Smooth muscle cell (in vitro differentiated cells): Measurements from ENCODE around the gene AMH. TPM values are rescaled to one million over a fixed set of nuclear protein-coding genes. Genes with fewer than 3 reads are reported as not detected.

Experiments
- DNase-seq: peaks from one replicate; lab custom pipeline; 2025; ENCODE audit not compliant: unreplicated experiment; lab: John Stamatoyannopoulos, UW
- H2AFZ ChIP-seq: fragments of 200-600 bp; sonication (generic); 2 replicates; pipeline ENCODE4 v1.6.0; 2016; ENCODE audit warnings: antibody characterized with exemption, low read depth, mild to moderate bottlenecking
- H3F3A ChIP-seq: fragments of 200-600 bp; sonication (generic); 2 replicates; pipeline ENCODE4 v1.6.0; 2017; ENCODE audit warnings: antibody characterized with exemption, low read depth
- H3K27ac ChIP-seq: fragments of 200-600 bp; sonication (generic); 2 replicates; pipeline ENCODE4 v1.5.1; 2016; ENCODE audit warnings: low read depth, mild to moderate bottlenecking
- H3K27me3 ChIP-seq: fragments of 200-600 bp; sonication (generic); 2 replicates; pipeline ENCODE4 v1.6.1; 2016; ENCODE audit warnings: low read depth, mild to moderate bottlenecking
- H3K36me3 ChIP-seq: fragments of 200-600 bp; sonication (generic); 2 replicates; pipeline ENCODE4 v1.5.1; 2016; ENCODE audit warnings: low read depth
- H3K4me1 ChIP-seq: fragments of 200-600 bp; sonication (generic); 2 replicates; pipeline ENCODE4 v1.5.1; 2016; ENCODE audit warnings: low read depth
- H3K4me2 ChIP-seq: fragments of 200-600 bp; sonication (generic); 2 replicates; pipeline ENCODE4 v1.6.0; 2016; ENCODE audit warnings: mild to moderate bottlenecking
- H3K4me3 ChIP-seq: fragments of 200-600 bp; sonication (generic); 2 replicates; pipeline ENCODE4 v1.5.1; 2016; ENCODE audit warnings: mild to moderate bottlenecking
- H3K79me2 ChIP-seq: fragments of 200-600 bp; sonication (generic); 2 replicates; pipeline ENCODE4 v1.6.0; 2016; ENCODE audit warnings: low read depth, mild to moderate bottlenecking
- H3K9ac ChIP-seq: fragments of 200-600 bp; sonication (generic); 2 replicates; pipeline ENCODE4 v1.6.0; 2016; ENCODE audit warnings: low read depth
- H3K9me3 ChIP-seq: fragments of 200-600 bp; sonication (generic); replicated peaks from 2 replicates; pipeline ENCODE4 v1.5.1; 2016; ENCODE audit warnings: low read depth
- H4K20me1 ChIP-seq: fragments of 200-600 bp; sonication (generic); 2 replicates; pipeline ENCODE4 v1.6.0; 2016; ENCODE audit warnings: low read depth
- WGBS: methylation state at CpG from one replicate; pipeline ENCODE4 v1.1.7; 2016; ENCODE audit warnings: low lambda C conversion rate; 5-methylcytosine and 5-hydroxymethylcytosine counted together
- polyA plus RNA-seq: library from polyadenylated mRNA; unstranded; fragments of >200 nt; fragmentation: Nextera tagmentation; extraction: Ambion mirVana; gene quantifications from 2 replicates; pipeline ENCODE4 v1.2.1, GENCODE V29; 2016
- total RNA-seq: library from RNA; depleted of rRNA; stranded (reverse); fragments of >200 nt; gene quantifications from 2 replicates; pipeline ENCODE4 v1.2.3, GENCODE V29; 2014
- TF ChIP-seq, protein P1 (sequence below): fragments of 200-600 bp; sonication (generic); IDR thresholded peaks from 2 replicates; pipeline ENCODE4 v1.5.1; 2017; ENCODE audit warnings: borderline replicate concordance, mild to moderate bottlenecking, antibody characterized with exemption; ENCODE audit not compliant: insufficient read depth, poor library complexity, severe bottlenecking

AMH gene
- total and polyA plus RNA-seq, 2 experiments from 2014 or later: 2.9 to 12.6 TPM

DNA sequence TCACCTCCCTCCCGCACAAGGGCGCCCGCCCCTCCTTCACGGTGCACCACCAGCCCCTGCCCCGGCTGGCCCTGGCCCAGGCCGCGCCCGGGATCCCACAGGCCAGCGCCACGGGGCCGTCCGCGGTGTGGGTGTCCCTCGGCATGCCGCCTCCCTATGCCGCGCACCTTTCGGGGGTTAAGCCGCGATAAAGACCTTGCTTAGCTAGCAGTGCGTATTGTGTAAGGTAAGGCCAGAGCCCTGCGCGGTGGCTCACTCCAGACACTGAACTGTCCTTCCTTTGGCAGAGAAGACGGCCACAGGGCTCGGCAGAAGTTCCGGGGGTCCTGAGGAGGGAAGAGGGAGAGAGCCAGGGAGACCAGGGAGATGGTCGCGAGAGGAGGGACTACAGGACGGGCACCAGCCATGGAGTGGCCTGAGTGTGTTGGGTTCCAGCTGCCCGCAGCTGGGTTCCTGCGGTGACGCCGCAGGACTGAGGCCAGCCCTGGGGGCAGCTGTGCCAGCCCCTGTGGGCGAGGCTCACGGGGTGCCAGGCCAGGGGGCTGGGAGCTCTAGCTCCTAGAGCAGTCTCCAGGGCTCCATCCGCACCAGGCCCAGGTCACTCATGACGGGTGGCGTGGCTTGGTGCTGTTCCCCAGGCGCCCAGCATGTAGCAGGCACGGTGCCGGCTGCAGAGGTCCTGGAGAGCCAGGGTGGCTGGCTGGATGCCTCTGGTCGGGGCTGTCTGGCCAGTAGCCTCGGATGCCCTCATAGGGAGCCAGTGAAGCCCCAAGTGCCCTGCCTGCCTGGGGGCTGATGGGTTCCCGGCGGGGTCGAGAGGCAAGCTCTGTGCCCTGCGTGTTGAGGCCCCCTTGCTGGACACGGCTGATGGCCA lies 20.7 kb upstream of the AMH start:
- H3K4me3 ChIP-seq: no peak overlapping the region
- H3K36me3 ChIP-seq: no peaks in the 10 kb centered on the region
- peaks cover 6% of the 10 kb centered on the region for H3F3A ChIP-seq
- TF ChIP-seq, protein P1, sequence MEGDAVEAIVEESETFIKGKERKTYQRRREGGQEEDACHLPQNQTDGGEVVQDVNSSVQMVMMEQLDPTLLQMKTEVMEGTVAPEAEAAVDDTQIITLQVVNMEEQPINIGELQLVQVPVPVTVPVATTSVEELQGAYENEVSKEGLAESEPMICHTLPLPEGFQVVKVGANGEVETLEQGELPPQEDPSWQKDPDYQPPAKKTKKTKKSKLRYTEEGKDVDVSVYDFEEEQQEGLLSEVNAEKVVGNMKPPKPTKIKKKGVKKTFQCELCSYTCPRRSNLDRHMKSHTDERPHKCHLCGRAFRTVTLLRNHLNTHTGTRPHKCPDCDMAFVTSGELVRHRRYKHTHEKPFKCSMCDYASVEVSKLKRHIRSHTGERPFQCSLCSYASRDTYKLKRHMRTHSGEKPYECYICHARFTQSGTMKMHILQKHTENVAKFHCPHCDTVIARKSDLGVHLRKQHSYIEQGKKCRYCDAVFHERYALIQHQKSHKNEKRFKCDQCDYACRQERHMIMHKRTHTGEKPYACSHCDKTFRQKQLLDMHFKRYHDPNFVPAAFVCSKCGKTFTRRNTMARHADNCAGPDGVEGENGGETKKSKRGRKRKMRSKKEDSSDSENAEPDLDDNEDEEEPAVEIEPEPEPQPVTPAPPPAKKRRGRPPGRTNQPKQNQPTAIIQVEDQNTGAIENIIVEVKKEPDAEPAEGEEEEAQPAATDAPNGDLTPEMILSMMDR: no peak
- no peak overlapping the region for H2AFZ ChIP-seq
- H3K9me3 ChIP-seq: no peaks in the 10 kb centered on the region
- H3K27ac ChIP-seq: no peak overlapping the region
- H3K79me2 ChIP-seq: peaks cover 4% of the 10 kb centered on the region
- WGBS: 96% methylated on average over 36 of the region's 48 CpGs
- no peak for DNase-seq
- H3K4me2 ChIP-seq: no peak overlapping the region
- H4K20me1 ChIP-seq: peaks cover 25% of the 10 kb centered on the region
- H3K4me1 ChIP-seq: no peaks in the 10 kb centered on the region
- no peaks in the 10 kb centered on the region for H3K27me3 ChIP-seq
- no peak overlapping the region for H3K9ac ChIP-seq

DNA sequence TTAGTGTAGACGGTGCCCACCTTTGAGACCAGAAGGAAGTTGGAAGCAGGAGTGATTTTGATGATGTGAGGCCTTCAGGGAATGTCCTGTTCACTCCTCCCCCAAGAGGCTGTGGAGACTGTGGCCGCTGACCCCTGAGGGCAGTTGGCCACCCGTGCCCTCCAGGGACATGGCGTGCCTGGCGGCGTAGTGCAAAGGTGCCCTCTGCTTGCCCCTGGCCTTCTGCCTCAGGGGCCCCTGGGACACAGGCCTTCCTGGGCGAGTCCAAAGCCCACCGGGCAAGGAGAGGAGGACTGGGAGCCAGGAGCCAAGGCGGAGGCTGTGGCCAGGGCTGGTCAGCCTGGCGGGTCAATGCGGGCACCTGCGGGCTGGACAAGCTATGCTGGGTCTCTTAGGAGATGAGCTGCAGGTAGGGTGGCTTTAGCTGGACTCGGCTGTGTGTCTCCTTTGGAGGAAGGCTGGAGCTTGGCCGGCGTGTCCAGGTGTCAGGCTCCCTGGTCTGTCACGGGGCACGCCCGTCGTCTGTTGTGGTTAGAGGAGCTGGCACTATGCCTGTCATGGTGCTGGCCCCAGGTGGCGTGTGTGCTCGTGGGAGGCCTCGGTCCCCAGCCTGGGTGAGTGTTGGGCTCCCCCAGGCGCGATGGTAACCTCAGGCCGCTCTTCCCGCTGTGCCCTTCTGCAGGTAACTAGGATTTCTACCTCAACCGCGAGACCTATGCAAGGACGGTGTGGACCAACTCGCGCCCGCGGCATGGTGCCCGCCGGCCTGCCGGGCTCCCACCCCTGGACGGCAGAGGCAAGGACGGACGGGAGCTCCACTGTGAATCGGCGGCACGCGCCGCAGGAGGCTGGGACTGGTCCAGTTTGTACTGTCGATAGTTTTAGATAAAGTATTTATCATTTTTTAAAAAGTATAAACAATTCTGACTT lies 19.8 kb upstream of the AMH start:
- Histone ChIP-seq H3F3A (peaks cover 6% of the 10 kb centered on the region), H3K4me3 (no peak overlapping the region), H2AFZ (no peak overlapping the region), H3K9ac (no peak overlapping the region), H3K36me3 (no peaks in the 10 kb centered on the region), H3K4me2 (no peak overlapping the region), H3K4me1 (no peaks in the 10 kb centered on the region), H3K9me3 (no peaks in the 10 kb centered on the region), H3K27ac (no peak overlapping the region), H3K27me3 (no peaks in the 10 kb centered on the region), H3K79me2 (peaks cover 14% of the 10 kb centered on the region), H4K20me1 (peaks cover 25% of the 10 kb centered on the region)
- WGBS: 97% methylated on average over 45 of the region's 45 CpGs
- no peak for DNase-seq
- TF ChIP-seq, protein P1: no peak

DNA sequence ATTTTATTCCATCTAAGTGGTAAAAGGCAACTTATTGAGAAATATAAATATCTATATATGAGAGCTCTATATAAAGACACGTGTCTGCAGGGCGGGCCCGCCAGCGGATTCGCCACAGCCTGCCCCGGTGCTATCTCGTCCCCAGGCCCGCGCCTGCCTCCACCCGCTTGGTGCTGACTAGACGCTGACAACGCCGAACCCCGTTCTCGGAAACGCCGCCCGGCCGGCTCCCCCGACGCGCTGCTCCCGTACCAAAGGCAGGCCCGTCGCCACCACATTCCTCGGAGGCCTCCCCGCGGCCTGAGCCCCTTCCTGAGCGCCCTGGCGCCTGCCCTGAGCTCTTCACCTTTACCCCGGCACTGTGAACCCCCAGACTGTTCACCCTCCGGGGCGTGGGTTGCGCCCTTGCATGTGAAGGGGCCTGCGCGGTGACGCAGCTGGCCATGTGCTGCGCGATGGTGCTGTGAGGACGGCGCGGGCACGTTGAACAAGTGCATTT lies 19.0 kb upstream of the AMH start:
- no peak overlapping the region for H3K9ac ChIP-seq
- H3K27ac ChIP-seq: no peak overlapping the region
- TF ChIP-seq, protein P1: no peak
- H3K9me3 ChIP-seq: no peaks in the 10 kb centered on the region
- 97% methylated on average over 42 of the region's 43 CpGs for WGBS
- peaks cover 6% of the 10 kb centered on the region for H3F3A ChIP-seq
- no peak overlapping the region for H3K4me2 ChIP-seq
- peaks cover 7% of the 10 kb centered on the region for H3K4me1 ChIP-seq
- no peaks in the 10 kb centered on the region for H3K27me3 ChIP-seq
- H4K20me1 ChIP-seq: peaks cover 25% of the 10 kb centered on the region
- no peak overlapping the region for H2AFZ ChIP-seq
- H3K79me2 ChIP-seq: peaks cover 21% of the 10 kb centered on the region
- no peak for DNase-seq
- H3K36me3 ChIP-seq: no peaks in the 10 kb centered on the region
- H3K4me3 ChIP-seq: no peak overlapping the region
